HepG2 (cell line): Measurements from ENCODE around the gene SLC22A7.

Experiments used
- CTCF ChIP-seq: sonication (generic); formaldehyde crosslinking; IDR thresholded peaks from 2 replicates; pipeline ENCODE4 v1.5.0; 2020; ENCODE audit warnings: mild to moderate bottlenecking, missing genetic modification reagents, moderate library complexity
- ETS1 ChIP-seq: sonication (generic); formaldehyde crosslinking; IDR thresholded peaks from 2 replicates; pipeline ENCODE4 v1.4.0; 2020; ENCODE audit warnings: missing genetic modification reagents
- FOSL1 ChIP-seq: sonication (generic); formaldehyde crosslinking; IDR thresholded peaks from 2 replicates; pipeline ENCODE4 v1.9.0; 2021; ENCODE audit warnings: missing genetic modification reagents, borderline replicate concordance
- MAZ ChIP-seq, 2 experiments: sonication (generic) in 1 of 2; formaldehyde crosslinking in 1 of 2; IDR thresholded peaks; 2 replicates each; pipeline versions ENCODE4 v1.5.0 to v1.6.1; 2012 to 2020; ENCODE audit warnings: low read depth in 2 of 2, mild to moderate bottlenecking in 2 of 2, borderline replicate concordance in 1 of 2, improper control_type of control experiment in 1 of 2, low read length in 1 of 2, missing genetic modification reagents in 1 of 2, moderate library complexity in 1 of 2
- MXI1 ChIP-seq: IDR thresholded peaks from 3 replicates; pipeline ENCODE4 v1.6.1; 2012; ENCODE audit warnings: low read depth, low read length, inconsistent platforms, borderline replicate concordance
- RNF2 ChIP-seq: fragments of 450-650 bp; conservative IDR thresholded peaks from 2 replicates; pipeline ENCODE4 v1.6.1; 2016; ENCODE audit warnings: low read depth
- SIN3A ChIP-seq: IDR thresholded peaks from 2 replicates; pipeline ENCODE4 v1.6.1; 2011; ENCODE audit warnings: low read depth, mild to moderate bottlenecking, control low read depth, low read length, borderline replicate concordance
- SMC3 ChIP-seq: IDR thresholded peaks from 2 replicates; pipeline ENCODE4 v1.6.1; 2011; ENCODE audit warnings: low read length, improper control_type of control experiment
- ZNF776 ChIP-seq: sonication (generic); formaldehyde crosslinking; IDR thresholded peaks from 2 replicates; pipeline ENCODE4 v1.4.0; 2020; ENCODE audit warnings: mild to moderate bottlenecking, missing genetic modification reagents
- ZSCAN29 ChIP-seq: sonication (generic); formaldehyde crosslinking; conservative IDR thresholded peaks from 2 replicates; pipeline ENCODE4 v1.4.0; 2020; ENCODE audit warnings: mild to moderate bottlenecking, missing genetic modification reagents

GRCh38 chr6:43304882-43305281, 6.8 kb downstream of the SLC22A7 start:
- TF ChIP-seq RNF2: no peak
- TF ChIP-seq MXI1: no peak
- no peak for TF ChIP-seq ZNF776 (CRISPR knock-in tag)
- TF ChIP-seq CTCF (CRISPR knock-in tag): no peak
- no peak for TF ChIP-seq FOSL1 (CRISPR knock-in tag)
- TF ChIP-seq MAZ (IDR thresholded peaks at IDR 0.05; ENCODE audit: borderline replicate concordance, low read depth, low read length): no peak
- TF ChIP-seq MAZ (CRISPR knock-in tag; IDR thresholded peaks at IDR 0.05; ENCODE audit: low read depth): no peak
- no peak for TF ChIP-seq ZSCAN29 (CRISPR knock-in tag)
- TF ChIP-seq ETS1: no peak
- TF ChIP-seq SIN3A: no peak
- no peak for TF ChIP-seq SMC3
